DND-41 (cell line): ENCODE results near the gene ZNF391.

Source experiments
- ATAC-seq: fragments of 200-7000 bp; cut with Tn5 transposase; 3 replicates; pipeline ENCODE4 v1.9.1; 2021; ENCODE audit warnings: low read depth; ENCODE audit not compliant: insufficient read depth
- DNase-seq: peaks from one replicate; pipeline ENCODE4 v3.0.0-alpha.2; 2020
- H2AFZ ChIP-seq: 2 replicates; pipeline ENCODE4 v1.6.0; 2012; ENCODE audit warnings: low read depth, low read length
- H3K27ac ChIP-seq: 2 replicates; pipeline ENCODE4 v1.5.1; 2012; ENCODE audit warnings: low read length, inconsistent platforms
- H3K27me3 ChIP-seq: fragments of 200-600 bp; sonication (generic); 2 replicates; pipeline ENCODE4 v1.6.0; 2012; ENCODE audit warnings: low read length, mild to moderate bottlenecking, inconsistent platforms; ENCODE audit not compliant: insufficient read depth, poor library complexity
- H3K36me3 ChIP-seq: 2 replicates; pipeline ENCODE4 v1.5.1; 2012; ENCODE audit warnings: low read length, inconsistent platforms; ENCODE audit not compliant: insufficient read depth
- H3K4me1 ChIP-seq: 2 replicates; pipeline ENCODE4 v1.5.1; 2012; ENCODE audit warnings: mild to moderate bottlenecking, low read length; ENCODE audit not compliant: insufficient read depth
- H3K4me2 ChIP-seq: 2 replicates; pipeline ENCODE4 v1.6.0; 2012; ENCODE audit warnings: mild to moderate bottlenecking, moderate library complexity, low read length, inconsistent platforms; ENCODE audit not compliant: insufficient read depth
- H3K4me3 ChIP-seq, 2 experiments: fragments of 200-600 bp in 1 of 2; shearing (Covaris generic) in 1 of 2; 2 replicates each; pipeline ENCODE4 v1.5.1; 2012 to 2016; ENCODE audit warnings: inconsistent platforms in 2 of 2, low read length in 2 of 2, mild to moderate bottlenecking in 2 of 2, low read depth in 1 of 2, moderate library complexity in 1 of 2
- H3K79me2 ChIP-seq: 2 replicates; pipeline ENCODE4 v1.6.0; 2012; ENCODE audit warnings: low read length, inconsistent platforms; ENCODE audit not compliant: insufficient read depth
- H3K9ac ChIP-seq: 2 replicates; pipeline ENCODE4 v1.6.0; 2012; ENCODE audit warnings: low read depth, mild to moderate bottlenecking, inconsistent platforms, low read length, moderate library complexity
- H3K9me3 ChIP-seq: 2 replicates; pipeline ENCODE4 v1.5.1; 2012; ENCODE audit warnings: low read length, moderate library complexity, mild to moderate bottlenecking, inconsistent platforms; ENCODE audit not compliant: insufficient read depth, severe bottlenecking
- H4K20me1 ChIP-seq: 2 replicates; pipeline ENCODE4 v1.6.0; 2012; ENCODE audit warnings: low read length; ENCODE audit not compliant: insufficient read depth
- EZH2 ChIP-seq: IDR thresholded peaks from 3 replicates; pipeline ENCODE4 v1.6.1; 2012; ENCODE audit warnings: borderline replicate concordance, low read depth, mild to moderate bottlenecking, moderate library complexity, low read length, inconsistent platforms; ENCODE audit not compliant: severe bottlenecking
- TF ChIP-seq, protein P1 (sequence below): IDR thresholded peaks from 2 replicates; pipeline ENCODE4 v1.5.1; 2012; ENCODE audit warnings: borderline replicate concordance, low read length, moderate library complexity, mild to moderate bottlenecking; ENCODE audit not compliant: poor library complexity, severe bottlenecking; ENCODE audit errors: extremely low read depth

ZNF391 gene

DNA sequence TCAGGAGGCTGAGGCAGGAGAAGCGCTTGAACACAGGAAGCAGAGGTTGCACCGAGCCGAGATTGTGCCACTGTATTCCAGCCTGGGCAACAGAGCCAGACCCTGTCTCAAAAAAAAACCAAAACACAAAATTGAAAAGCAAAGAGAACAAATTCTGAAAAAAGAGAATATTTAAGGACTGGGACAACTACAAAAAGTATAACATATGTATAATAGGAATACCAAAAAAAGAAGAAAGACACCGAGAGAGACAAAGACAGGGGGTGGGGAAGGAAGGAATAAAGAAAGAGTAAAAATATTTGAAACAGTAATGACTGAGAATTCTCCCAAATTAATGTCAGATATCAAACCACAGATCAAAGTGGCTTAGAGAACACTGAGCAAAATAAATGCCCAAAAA is 5.5 kb upstream of the ZNF391 start:
- no peaks in the 10 kb centered on the region for H4K20me1 ChIP-seq
- TF ChIP-seq EZH2: no peak
- TF ChIP-seq, protein P1, sequence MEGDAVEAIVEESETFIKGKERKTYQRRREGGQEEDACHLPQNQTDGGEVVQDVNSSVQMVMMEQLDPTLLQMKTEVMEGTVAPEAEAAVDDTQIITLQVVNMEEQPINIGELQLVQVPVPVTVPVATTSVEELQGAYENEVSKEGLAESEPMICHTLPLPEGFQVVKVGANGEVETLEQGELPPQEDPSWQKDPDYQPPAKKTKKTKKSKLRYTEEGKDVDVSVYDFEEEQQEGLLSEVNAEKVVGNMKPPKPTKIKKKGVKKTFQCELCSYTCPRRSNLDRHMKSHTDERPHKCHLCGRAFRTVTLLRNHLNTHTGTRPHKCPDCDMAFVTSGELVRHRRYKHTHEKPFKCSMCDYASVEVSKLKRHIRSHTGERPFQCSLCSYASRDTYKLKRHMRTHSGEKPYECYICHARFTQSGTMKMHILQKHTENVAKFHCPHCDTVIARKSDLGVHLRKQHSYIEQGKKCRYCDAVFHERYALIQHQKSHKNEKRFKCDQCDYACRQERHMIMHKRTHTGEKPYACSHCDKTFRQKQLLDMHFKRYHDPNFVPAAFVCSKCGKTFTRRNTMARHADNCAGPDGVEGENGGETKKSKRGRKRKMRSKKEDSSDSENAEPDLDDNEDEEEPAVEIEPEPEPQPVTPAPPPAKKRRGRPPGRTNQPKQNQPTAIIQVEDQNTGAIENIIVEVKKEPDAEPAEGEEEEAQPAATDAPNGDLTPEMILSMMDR: no peak

DNA sequence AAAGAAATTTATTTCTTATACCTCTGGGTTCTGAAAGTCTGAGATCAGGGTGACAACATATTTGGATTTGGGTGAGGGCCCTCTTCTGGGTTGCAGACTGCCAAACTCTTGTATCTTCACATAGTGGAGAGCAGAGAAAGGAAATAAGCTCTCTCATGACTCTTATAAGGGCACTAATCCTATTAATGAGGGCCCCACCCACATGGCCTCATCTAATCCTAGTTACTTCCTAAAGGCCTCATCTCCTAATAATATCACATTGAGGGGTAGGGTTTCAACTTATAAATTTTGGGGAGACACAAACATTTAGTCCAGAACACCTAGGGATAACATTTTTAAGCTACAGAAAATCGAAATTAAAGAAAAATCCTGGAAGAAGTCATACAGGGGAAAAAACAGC is 5.1 kb upstream of the ZNF391 start:
- peaks cover 4% of the 10 kb centered on the region for H3K9me3 ChIP-seq

More for the DNA sequence above, 5.5 kb upstream of the ZNF391 start:
- Histone ChIP-seq H3K36me3 (no peaks in the 10 kb centered on the region), H3K9ac (no peak overlapping the region), H3K79me2 (no peaks in the 10 kb centered on the region), H3K27me3 (peaks cover 2% of the 10 kb centered on the region), H3K27ac (no peak overlapping the region), H3K4me2 (no peak overlapping the region), H3K4me1 (peaks cover 3% of the 10 kb centered on the region; the same call in 1 of the 2 replicates), H3K4me3 (no peak overlapping the region), H2AFZ (no peak overlapping the region), H3K9me3 (peaks cover 4% of the 10 kb centered on the region)
- no peak for ATAC-seq
- no peak for DNase-seq

GRCh38 chr6:27392623-27393022 is 4.1 kb downstream of the ZNF391 start:
- no peaks in the 10 kb centered on the region for H4K20me1 ChIP-seq
- H3K4me1 ChIP-seq: peaks cover 24% of the 10 kb centered on the region
- H3K79me2 ChIP-seq: peaks cover 12% of the 10 kb centered on the region
- no peak overlapping the region for H3K27ac ChIP-seq
- no peak for ATAC-seq
- H3K4me3 ChIP-seq: no peak overlapping the region
- H3K9me3 ChIP-seq: no peaks in the 10 kb centered on the region
- H3K9ac ChIP-seq: no peak overlapping the region
- TF ChIP-seq, protein P1: no peak
- no peak for TF ChIP-seq EZH2
- no peak overlapping the region for H2AFZ ChIP-seq
- no peaks in the 10 kb centered on the region for H3K27me3 ChIP-seq
- no peak for DNase-seq
- H3K4me2 ChIP-seq: no peak overlapping the region
- no peaks in the 10 kb centered on the region for H3K36me3 ChIP-seq

More for the DNA sequence above, 5.1 kb upstream of the ZNF391 start:
- Histone ChIP-seq H3K4me3 (no peak overlapping the region), H2AFZ (no peak overlapping the region), H3K4me2 (no peak overlapping the region), H4K20me1 (no peaks in the 10 kb centered on the region), H3K9ac (no peak overlapping the region), H3K4me1 (peaks cover 8% of the 10 kb centered on the region; the same call in 1 of the 2 replicates), H3K27me3 (peaks cover 2% of the 10 kb centered on the region), H3K27ac (no peak overlapping the region), H3K36me3 (no peaks in the 10 kb centered on the region), H3K79me2 (no peaks in the 10 kb centered on the region)
- TF ChIP-seq, protein P1: no peak
- no peak for TF ChIP-seq EZH2
- ATAC-seq (no peak), DNase-seq (no peak)

DNA sequence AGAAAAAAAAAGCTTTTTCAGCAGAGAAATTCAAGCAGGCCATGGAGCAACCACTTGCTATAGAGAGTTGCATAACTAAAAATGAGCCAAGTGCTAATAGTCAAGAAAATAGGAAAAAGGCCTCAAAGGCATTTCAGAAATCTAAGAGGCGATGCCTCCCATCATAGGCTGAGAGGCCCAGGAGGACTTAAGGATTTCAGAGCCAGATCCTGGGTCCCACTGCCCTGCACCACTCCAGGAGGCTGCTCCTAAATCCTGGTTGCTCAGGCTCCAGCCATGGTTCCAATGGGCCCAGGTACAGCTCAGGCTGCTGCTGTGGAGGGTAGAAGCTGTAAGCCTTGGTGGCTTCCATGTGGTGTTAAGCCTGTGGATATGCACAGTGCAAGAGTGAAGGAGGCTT is 5.5 kb downstream of the ZNF391 start:
- Histone ChIP-seq H3K4me3 (no peak overlapping the region), H4K20me1 (no peaks in the 10 kb centered on the region), H3K4me1 (peaks cover 15% of the 10 kb centered on the region), H3K9me3 (no peaks in the 10 kb centered on the region), H2AFZ (no peak overlapping the region), H3K27ac (no peak overlapping the region), H3K36me3 (0 out of 2 replicates have a peak, but pooled peaks cover 3% of the 10 kb centered on the region), H3K9ac (no peak overlapping the region), H3K27me3 (no peaks in the 10 kb centered on the region), H3K79me2 (peaks cover 9% of the 10 kb centered on the region), H3K4me2 (no peak overlapping the region)
- ATAC-seq (no peak), DNase-seq (no peak)
- TF ChIP-seq, protein P1: no peak
- no peak for TF ChIP-seq EZH2
